ENCODE results near the gene ANKS1B. TPM values are rescaled to one million over a fixed set of nuclear protein-coding genes. Genes with fewer than 3 reads are reported as not detected.

The ANKS1B gene
- total RNA-seq, 1 experiment from 2014 or later, result 5.8 TPM

DNA sequence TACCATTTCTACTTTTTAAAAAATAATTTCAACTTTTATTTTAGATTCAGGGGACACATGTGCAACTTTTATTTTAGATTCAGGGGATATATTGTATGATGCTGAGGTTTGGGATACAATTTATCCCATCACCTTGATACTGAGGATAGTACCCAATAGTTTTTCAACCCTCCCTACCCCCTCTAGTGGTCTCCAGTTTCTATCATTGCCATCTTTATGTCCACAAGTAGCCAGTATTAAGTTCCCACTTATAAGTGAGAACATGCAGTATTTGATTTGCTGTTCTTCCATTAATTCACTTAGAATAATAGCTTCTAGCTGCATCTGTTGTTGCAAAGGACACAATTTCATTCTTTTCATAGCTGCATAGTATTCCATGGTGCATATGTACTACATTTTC is 162.5 kb downstream of the ANKS1B start (continued):
- TF ChIP-seq, protein P1, sequence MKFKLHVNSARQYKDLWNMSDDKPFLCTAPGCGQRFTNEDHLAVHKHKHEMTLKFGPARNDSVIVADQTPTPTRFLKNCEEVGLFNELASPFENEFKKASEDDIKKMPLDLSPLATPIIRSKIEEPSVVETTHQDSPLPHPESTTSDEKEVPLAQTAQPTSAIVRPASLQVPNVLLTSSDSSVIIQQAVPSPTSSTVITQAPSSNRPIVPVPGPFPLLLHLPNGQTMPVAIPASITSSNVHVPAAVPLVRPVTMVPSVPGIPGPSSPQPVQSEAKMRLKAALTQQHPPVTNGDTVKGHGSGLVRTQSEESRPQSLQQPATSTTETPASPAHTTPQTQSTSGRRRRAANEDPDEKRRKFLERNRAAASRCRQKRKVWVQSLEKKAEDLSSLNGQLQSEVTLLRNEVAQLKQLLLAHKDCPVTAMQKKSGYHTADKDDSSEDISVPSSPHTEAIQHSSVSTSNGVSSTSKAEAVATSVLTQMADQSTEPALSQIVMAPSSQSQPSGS (CRISPR knock-in tag; IDR thresholded peaks at IDR 0.05; ENCODE audit: borderline replicate concordance, low read depth), result no peak
- no peak for TF ChIP-seq ZNF317 (CRISPR knock-in tag; IDR thresholded peaks at IDR 0.05; ENCODE audit: borderline replicate concordance, low read depth)

DNA sequence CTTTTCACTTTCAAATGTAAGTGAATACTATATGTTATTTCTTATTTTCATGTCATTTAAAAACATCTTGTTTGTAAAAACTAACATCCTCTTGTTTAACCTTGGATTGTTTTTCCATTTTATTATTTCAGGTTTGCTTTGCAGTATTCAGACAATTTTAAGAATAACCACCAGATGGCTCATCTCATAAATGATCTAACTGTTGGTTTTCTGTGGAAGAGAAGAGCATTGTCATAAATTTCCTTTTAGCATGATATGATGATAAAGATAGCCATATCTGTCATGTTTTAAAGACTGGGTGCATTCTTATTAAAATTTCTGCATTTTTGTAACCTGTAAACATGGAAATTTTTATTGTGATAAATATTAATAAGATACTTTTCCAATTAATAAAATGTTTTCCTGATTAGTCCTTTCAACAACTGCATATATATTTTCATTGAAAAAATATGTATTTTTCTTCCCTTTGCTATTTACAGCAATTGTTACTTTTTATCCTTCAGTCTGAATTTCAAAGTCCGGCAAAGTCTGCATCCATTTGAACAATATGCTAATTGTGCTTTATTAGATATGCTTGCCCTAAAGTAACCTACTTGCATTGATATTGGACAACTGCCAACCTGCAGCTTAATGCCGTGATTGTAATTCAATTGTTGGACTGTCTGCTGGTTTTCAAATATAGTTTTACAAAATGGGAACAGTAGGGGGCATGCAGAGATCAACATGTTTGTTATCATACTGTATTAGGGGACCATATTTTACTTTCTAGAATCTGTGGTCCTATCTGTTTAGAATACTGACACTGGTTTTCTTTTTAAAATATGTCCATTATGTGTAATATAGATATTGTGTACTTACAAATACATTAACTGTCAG is 173.8 kb downstream of the ANKS1B start:
- no peak overlapping the region for H3K4me3 Mint-ChIP-seq
- ATAC-seq (no peak), DNase-seq (ENCODE audit: low spot score) (no peak)
- H3K27me3 Mint-ChIP-seq (ENCODE audit: low read depth), result no peaks in the 10 kb centered on the region
- H3K36me3 Mint-ChIP-seq, result no peaks in the 10 kb centered on the region
- TF ChIP-seq FOXK1 (CRISPR knock-in tag; IDR thresholded peaks at IDR 0.05), result no peak
- TF ChIP-seq, protein P2, sequence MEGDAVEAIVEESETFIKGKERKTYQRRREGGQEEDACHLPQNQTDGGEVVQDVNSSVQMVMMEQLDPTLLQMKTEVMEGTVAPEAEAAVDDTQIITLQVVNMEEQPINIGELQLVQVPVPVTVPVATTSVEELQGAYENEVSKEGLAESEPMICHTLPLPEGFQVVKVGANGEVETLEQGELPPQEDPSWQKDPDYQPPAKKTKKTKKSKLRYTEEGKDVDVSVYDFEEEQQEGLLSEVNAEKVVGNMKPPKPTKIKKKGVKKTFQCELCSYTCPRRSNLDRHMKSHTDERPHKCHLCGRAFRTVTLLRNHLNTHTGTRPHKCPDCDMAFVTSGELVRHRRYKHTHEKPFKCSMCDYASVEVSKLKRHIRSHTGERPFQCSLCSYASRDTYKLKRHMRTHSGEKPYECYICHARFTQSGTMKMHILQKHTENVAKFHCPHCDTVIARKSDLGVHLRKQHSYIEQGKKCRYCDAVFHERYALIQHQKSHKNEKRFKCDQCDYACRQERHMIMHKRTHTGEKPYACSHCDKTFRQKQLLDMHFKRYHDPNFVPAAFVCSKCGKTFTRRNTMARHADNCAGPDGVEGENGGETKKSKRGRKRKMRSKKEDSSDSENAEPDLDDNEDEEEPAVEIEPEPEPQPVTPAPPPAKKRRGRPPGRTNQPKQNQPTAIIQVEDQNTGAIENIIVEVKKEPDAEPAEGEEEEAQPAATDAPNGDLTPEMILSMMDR (IDR thresholded peaks at IDR 0.05), result no peak
- TF ChIP-seq, protein P3, sequence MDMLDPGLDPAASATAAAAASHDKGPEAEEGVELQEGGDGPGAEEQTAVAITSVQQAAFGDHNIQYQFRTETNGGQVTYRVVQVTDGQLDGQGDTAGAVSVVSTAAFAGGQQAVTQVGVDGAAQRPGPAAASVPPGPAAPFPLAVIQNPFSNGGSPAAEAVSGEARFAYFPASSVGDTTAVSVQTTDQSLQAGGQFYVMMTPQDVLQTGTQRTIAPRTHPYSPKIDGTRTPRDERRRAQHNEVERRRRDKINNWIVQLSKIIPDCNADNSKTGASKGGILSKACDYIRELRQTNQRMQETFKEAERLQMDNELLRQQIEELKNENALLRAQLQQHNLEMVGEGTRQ (CRISPR knock-in tag; IDR thresholded peaks at IDR 0.05), result no peak
- TF ChIP-seq OVOL2 (CRISPR knock-in tag; IDR thresholded peaks at IDR 0.05; ENCODE audit: borderline replicate concordance), result no peak
- TF ChIP-seq, protein P4, sequence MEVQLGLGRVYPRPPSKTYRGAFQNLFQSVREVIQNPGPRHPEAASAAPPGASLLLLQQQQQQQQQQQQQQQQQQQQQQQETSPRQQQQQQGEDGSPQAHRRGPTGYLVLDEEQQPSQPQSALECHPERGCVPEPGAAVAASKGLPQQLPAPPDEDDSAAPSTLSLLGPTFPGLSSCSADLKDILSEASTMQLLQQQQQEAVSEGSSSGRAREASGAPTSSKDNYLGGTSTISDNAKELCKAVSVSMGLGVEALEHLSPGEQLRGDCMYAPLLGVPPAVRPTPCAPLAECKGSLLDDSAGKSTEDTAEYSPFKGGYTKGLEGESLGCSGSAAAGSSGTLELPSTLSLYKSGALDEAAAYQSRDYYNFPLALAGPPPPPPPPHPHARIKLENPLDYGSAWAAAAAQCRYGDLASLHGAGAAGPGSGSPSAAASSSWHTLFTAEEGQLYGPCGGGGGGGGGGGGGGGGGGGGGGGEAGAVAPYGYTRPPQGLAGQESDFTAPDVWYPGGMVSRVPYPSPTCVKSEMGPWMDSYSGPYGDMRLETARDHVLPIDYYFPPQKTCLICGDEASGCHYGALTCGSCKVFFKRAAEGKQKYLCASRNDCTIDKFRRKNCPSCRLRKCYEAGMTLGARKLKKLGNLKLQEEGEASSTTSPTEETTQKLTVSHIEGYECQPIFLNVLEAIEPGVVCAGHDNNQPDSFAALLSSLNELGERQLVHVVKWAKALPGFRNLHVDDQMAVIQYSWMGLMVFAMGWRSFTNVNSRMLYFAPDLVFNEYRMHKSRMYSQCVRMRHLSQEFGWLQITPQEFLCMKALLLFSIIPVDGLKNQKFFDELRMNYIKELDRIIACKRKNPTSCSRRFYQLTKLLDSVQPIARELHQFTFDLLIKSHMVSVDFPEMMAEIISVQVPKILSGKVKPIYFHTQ (CRISPR knock-in tag; IDR thresholded peaks at IDR 0.05), result no peak
- TF ChIP-seq NR2C2 (CRISPR knock-in tag; IDR thresholded peaks at IDR 0.05), result no peak
- TF ChIP-seq ZNF219 (CRISPR knock-in tag; IDR thresholded peaks at IDR 0.05; ENCODE audit: borderline replicate concordance), result no peak
- TF ChIP-seq, protein P5, sequence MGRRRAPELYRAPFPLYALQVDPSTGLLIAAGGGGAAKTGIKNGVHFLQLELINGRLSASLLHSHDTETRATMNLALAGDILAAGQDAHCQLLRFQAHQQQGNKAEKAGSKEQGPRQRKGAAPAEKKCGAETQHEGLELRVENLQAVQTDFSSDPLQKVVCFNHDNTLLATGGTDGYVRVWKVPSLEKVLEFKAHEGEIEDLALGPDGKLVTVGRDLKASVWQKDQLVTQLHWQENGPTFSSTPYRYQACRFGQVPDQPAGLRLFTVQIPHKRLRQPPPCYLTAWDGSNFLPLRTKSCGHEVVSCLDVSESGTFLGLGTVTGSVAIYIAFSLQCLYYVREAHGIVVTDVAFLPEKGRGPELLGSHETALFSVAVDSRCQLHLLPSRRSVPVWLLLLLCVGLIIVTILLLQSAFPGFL (CRISPR knock-in tag; IDR thresholded peaks at IDR 0.05; ENCODE audit: borderline replicate concordance), result no peak
- TF ChIP-seq, protein P6, sequence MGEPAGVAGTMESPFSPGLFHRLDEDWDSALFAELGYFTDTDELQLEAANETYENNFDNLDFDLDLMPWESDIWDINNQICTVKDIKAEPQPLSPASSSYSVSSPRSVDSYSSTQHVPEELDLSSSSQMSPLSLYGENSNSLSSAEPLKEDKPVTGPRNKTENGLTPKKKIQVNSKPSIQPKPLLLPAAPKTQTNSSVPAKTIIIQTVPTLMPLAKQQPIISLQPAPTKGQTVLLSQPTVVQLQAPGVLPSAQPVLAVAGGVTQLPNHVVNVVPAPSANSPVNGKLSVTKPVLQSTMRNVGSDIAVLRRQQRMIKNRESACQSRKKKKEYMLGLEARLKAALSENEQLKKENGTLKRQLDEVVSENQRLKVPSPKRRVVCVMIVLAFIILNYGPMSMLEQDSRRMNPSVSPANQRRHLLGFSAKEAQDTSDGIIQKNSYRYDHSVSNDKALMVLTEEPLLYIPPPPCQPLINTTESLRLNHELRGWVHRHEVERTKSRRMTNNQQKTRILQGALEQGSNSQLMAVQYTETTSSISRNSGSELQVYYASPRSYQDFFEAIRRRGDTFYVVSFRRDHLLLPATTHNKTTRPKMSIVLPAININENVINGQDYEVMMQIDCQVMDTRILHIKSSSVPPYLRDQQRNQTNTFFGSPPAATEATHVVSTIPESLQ (CRISPR knock-in tag; IDR thresholded peaks at IDR 0.05), result no peak
- TF ChIP-seq NFATC4 (CRISPR knock-in tag; IDR thresholded peaks at IDR 0.05), result no peak
- no peak for TF ChIP-seq TEAD1 (CRISPR knock-in tag; IDR thresholded peaks at IDR 0.05)
- TF ChIP-seq NFE2L1 (CRISPR knock-in tag; IDR thresholded peaks at IDR 0.05), result no peak
- TF ChIP-seq JAZF1 (CRISPR knock-in tag; IDR thresholded peaks at IDR 0.05), result no peak
- TF ChIP-seq, protein P7, sequence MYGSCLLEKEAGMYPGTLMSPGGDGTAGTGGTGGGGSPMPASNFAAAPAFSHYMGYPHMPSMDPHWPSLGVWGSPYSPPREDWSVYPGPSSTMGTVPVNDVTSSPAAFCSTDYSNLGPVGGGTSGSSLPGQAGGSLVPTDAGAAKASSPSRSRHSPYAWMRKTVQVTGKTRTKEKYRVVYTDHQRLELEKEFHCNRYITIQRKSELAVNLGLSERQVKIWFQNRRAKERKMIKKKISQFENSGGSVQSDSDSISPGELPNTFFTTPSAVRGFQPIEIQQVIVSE (CRISPR knock-in tag; IDR thresholded peaks at IDR 0.05; ENCODE audit: borderline replicate concordance), result no peak
- TF ChIP-seq RORB (CRISPR knock-in tag; IDR thresholded peaks at IDR 0.05), result no peak
- TF ChIP-seq NFYB (CRISPR knock-in tag; conservative IDR thresholded peaks at IDR 0.05; ENCODE audit: low read depth), result no peak
- no peak for TF ChIP-seq ZNF121 (CRISPR knock-in tag; IDR thresholded peaks at IDR 0.05)
- TF ChIP-seq, protein P8, sequence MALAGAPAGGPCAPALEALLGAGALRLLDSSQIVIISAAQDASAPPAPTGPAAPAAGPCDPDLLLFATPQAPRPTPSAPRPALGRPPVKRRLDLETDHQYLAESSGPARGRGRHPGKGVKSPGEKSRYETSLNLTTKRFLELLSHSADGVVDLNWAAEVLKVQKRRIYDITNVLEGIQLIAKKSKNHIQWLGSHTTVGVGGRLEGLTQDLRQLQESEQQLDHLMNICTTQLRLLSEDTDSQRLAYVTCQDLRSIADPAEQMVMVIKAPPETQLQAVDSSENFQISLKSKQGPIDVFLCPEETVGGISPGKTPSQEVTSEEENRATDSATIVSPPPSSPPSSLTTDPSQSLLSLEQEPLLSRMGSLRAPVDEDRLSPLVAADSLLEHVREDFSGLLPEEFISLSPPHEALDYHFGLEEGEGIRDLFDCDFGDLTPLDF (CRISPR knock-in tag; IDR thresholded peaks at IDR 0.05), result no peak
- no peak for TF ChIP-seq ZBTB21 (CRISPR knock-in tag; IDR thresholded peaks at IDR 0.05; ENCODE audit: borderline replicate concordance)
- no peak for TF ChIP-seq ZNF317 (CRISPR knock-in tag; IDR thresholded peaks at IDR 0.05; ENCODE audit: borderline replicate concordance, low read depth)
- ChIA-PET POLR2A (no interaction called here), CTCF (no interaction called here)
- H3K27ac Mint-ChIP-seq, result no peak overlapping the region
- no peaks in the 10 kb centered on the region for H3K9me3 Mint-ChIP-seq
- H3K4me1 Mint-ChIP-seq, result peaks cover 4% of the 10 kb centered on the region; the same call in 1 of the 2 replicates
